ENCODE data around the gene SCN2A.
A peak's percentile ranks its signal among the peaks of the same experiment; 100 is the strongest.
"Not testable (repeated sequence)": the region's sequence is repeated elsewhere in the genome, so short reads cannot be mapped to it uniquely, and the experiment has no call there.

SCN2A gene

GRCh38 chr2:165312999-165313398 lies 73.8 kb downstream of the SCN2A start:
- no peak for DNase-seq (ENCODE audit: low spot score)
- no peak for FAIRE-seq

- no peak for DNase-seq (ENCODE audit: low spot score)
- no peak for FAIRE-seq
Measured at GRCh38 chr2:165313509-165313908, 74.3 kb downstream of the SCN2A start.

DNA sequence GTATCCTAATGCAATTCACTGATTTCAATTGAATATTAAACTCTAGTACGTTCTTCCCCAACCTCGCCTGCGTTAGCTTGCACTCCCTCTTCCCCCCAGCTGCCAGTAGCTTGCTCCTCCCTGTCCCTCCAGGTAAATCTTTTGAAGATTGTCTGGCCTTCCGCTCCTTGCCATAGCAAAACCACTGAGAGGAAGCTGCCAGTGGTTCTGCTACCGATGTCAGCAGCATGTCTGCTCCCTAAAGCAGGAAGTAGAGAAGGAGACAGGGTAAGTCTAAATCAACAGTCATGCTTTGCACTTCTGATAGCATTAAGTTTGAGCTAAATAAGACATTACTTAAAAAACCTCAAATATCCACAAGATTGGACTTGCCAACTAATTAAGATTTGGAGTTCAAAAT lies 89.1 kb downstream of the SCN2A start:
- DNase-seq (ENCODE audit: low spot score) = no peak
- FAIRE-seq = no peak

DNA sequence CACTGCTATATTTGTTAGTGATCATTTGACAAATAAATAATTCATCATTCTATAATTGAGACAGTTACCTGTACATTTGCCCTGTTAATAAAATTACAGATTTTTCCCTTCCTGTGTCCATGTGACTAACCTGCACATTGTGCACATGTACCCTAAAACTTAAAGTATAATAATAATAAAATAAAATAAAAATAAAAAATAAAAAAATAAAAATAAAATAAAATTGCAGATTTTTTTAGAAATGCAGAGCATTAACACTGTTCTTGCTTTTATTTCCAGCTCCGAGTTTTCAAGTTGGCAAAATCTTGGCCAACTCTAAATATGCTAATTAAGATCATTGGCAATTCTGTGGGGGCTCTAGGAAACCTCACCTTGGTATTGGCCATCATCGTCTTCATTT lies 105.1 kb downstream of the SCN2A start:
- FAIRE-seq; DNase-seq (ENCODE audit: low spot score): not testable (repeated sequence)

DNA sequence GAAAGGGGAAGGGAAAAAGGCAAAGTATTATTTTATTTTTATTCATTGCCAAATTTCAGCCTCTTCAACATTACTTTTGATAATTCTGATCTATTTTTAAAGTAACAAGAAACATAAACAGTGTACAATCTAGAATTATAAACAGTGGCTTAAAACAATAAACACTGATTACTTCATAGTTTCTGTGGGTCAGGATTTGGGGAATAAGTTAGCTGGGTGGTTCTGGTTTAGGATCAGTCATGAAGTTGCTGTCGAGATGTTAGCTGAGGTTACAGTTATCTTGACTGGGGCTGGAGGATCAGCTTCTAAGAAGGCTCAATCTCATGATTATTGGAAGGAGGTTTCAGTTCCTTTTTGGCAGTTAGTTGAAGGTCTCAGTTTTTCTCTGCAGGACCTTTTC lies 109.2 kb downstream of the SCN2A start:
- FAIRE-seq (no peak), DNase-seq (ENCODE audit: low spot score) (no peak)

DNA sequence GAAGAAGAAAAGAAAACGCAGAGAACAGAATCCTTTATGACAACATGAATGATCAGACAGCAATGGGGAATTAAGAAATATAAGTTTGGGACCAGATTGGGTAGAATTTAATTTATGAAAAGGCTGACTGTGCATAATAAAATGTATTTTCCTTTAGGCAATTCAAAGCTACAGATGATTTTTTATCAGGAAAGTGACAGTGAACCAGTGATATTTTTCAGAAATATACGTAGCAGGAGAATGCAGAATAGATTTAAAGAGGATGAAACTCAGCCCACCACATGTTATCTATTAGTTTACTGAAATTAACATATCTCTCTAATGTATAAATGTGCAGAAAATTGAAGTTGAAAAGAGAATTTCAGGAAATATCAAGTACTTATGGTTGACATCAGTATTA lies 110.0 kb downstream of the SCN2A start:
- DNase-seq (ENCODE audit: low spot score) = no peak

DNA sequence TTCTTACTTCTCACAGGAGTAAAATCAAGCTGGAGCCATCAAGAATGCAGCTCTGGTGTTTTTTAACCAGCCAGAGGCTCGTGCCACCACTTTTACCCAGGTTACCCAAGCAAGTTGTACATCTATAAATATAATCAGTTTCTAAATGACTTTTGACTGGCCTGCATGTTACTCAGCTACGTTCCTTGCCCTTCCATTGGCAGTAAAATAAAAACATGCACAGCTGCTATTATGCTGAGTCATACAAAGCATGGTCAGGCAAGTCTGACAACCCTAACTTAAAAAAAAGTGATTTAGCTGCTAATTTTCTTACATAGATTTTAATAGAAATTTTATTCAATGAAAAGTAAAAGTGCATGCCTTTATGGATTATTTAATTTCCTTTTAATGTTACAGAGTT lies 118.5 kb downstream of the SCN2A start:
- FAIRE-seq = no peak

More for the DNA sequence above, 110.0 kb downstream of the SCN2A start:
- FAIRE-seq = no peak

GRCh38 chr2:165361514-165361913 lies 122.3 kb downstream of the SCN2A start:
- FAIRE-seq (no peak), DNase-seq (ENCODE audit: low spot score) (no peak)

More for the DNA sequence above, 118.5 kb downstream of the SCN2A start:
- DNase-seq (ENCODE audit: low spot score) = no peak

DNA sequence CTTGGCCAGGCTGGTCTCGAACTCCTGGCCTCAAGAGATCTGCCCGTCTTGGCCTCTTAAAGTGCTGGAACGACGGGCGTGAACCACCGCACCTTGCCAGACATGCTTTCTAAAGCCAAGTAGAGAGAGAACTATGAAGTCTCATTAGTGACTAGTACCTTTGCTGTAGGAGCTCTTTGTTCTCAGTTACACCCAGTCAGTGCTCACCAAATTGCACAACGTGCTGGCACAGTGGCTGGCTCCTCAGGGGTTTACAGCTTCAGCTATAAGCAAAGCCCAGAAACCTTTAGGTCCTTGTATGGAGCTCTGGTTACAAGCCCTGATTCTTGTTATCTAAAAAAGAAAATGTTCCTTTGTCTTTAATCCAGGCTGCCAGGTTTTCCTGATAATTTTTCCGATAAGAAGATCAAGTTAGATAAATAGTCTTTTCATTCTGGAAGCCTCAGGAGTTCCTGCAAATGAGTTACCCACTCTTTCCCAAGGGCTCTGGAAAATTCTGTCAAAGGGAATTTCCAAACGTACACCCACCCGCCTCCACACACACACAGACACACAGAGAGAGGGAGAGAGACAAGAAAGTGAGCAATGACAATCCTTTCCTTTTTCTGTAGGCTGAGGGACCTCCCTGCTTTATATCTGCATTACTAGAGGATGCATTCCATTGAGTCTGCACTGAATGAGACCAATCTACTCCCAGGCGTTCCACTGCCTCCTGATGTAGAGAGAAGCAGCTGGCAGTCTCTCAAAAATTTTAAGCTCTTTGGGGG lies 130.1 kb downstream of the SCN2A start:
- DNase-seq (ENCODE audit: low spot score) = no peak
- FAIRE-seq = no peak

DNA sequence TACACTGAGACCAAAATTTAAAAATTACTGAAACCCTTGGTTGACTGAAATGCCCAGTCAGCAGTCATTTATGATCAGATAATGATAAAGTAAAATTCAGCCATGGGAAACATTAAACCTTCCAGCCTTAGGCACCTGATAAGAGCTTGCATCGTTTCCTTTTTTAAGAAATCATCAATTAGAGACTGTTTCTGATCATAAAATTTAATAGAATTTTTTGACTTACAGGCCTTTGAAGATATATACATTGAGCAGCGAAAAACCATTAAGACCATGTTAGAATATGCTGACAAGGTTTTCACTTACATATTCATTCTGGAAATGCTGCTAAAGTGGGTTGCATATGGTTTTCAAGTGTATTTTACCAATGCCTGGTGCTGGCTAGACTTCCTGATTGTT lies 130.7 kb downstream of the SCN2A start:
- no peak for DNase-seq (ENCODE audit: low spot score)

DNA sequence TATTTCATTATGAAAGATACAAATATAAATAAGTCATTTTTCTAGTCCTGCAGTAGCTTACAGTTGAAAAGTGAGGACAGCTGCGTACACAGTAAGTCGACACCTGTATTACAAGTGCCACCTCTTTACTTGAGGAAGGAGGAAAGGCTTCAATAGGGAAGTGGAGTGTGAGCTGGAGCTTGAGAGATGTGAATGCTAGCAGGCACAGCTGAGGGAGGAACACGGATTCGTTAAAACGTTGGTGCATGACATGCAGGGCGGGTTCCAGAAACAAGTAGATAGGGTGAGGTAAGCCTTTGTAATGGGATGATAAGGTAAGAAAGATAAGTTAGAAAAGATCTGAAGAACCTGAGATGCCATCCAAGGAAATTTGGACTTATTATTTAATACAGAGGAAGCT lies 132.1 kb downstream of the SCN2A start:
- FAIRE-seq = no peak
- DNase-seq (ENCODE audit: low spot score) = no peak

More for the DNA sequence above, 130.7 kb downstream of the SCN2A start:
- no peak for FAIRE-seq

DNA sequence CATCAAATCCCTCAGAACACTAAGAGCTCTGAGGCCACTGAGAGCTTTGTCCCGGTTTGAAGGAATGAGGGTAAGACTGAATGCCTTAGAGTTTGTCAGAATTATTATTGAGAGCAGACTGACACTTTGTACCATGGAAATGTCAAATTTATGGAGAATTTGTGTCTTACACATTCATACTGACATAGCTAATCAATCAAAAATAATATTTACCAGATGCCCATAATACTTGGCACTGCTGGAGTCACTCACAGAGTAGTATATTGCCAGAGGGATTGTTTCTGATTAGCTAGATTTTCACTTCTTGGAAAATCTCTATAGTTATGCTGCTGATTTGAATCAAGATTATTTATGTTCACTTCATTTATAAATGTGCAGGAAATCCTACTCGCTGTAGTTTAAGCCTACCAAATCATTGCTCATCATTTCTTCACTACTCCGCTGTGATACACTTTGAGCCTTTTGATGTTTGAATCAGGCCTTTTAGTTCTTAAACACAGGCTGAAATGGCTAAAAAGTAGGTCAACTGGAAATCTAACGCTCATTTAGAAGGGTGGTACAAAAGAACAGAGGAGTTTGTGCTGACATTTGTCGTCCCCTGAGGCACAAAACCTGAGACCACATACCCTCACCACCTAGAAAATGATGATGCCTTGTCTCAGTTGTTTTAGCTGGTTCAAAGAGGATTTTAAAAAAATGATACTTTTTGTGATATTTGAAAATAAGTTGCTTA lies 134.2 kb downstream of the SCN2A start:
- DNase-seq (ENCODE audit: low spot score) (no peak), FAIRE-seq (no peak)

- FAIRE-seq = no peak
Measured at GRCh38 chr2:165376571-165376975, 137.4 kb downstream of the SCN2A start.

DNA sequence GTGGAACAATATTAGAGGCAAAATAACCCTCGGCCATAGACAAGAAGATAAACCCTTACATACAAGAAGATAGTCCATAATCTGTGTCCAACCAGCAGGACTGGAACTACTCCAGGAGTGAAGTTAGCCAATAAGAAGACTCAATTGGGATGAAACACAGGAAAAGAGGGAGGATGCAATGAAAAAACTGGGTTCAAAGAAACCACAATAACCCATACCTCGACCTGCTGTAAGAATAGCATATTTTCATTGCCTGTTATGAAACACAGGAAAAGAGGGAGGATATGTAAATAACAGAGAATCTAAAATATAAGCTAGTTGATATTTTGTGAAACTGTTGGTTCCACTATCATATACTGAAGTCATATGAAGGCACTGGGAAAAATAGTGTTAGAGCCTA lies 143.1 kb downstream of the SCN2A start:
- DNase-seq (ENCODE audit: low spot score) (no peak), FAIRE-seq (no peak)

More at GRCh38 chr2:165376571-165376975, 137.4 kb downstream of the SCN2A start:
- DNase-seq (ENCODE audit: low spot score) = no peak

DNA sequence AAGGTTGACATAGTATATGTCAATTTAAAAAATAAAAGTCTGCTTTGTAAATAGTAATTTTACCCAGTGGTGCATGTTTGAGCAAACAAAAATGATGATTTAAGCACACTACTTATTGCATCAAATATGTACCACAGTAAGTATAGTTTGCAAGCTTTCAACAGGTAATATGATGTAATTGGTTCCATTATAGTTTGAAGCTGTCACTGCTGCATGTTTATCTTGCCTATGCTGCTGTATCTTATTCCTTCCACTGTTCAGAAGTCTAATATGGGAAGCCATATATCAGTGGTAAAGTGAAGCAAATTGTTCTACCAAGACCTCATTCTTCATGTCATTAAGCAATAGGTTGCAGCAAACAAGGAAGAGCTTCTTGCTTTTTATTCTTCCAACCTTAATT lies 151.7 kb downstream of the SCN2A start:
- no peak for DNase-seq (ENCODE audit: low spot score)
- no peak for FAIRE-seq

GRCh38 chr2:165391791-165392190 lies 152.6 kb downstream of the SCN2A start:
- FAIRE-seq = no peak
- no peak for DNase-seq (ENCODE audit: low spot score)

DNA sequence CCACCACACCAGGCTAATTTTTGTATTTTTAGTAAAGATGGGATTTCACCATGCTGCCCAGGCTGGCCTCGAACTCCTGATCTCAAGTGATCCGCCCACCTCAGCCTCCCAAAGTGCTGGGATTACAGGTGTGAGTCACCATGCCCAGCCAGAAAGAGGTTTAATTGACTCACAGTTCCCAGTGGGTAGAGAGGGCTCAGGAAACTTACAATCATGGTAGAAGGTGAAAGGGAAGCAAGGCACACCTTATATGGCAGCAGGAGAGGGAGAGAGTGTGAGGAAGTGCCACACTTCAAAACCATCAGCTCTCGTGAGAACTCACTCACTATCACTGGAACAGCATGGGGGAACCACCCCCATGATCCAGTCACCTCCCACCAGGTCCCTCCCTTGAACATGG lies 159.4 kb downstream of the SCN2A start:
- not testable (repeated sequence) for FAIRE-seq; DNase-seq (ENCODE audit: low spot score)

DNA sequence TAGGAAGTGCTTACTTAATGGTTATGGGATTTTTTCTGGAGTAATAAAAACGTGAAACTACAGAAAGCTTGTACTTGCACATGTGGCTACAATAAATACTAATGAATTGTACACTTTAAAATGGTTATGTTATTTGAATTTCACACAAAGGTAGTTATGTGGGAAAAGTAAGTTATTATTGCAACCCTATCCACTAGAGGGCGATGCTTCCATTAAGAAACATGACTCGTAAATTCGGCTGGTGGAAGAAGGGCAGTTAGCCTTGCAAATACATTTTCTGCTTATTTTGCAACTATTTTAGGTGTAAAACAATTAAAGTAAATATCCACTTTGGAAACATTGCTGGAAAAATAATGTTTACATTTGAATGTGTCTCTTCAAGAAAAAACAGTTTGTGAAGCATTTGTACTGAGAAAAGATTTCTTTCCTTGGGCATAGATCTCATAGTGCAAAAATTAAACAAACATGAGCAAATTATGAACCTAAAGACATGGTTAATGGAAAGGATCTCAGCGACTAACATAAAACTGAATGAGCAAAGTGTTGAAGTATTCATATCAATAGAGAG lies 162.2 kb downstream of the SCN2A start:
- DNase-seq (ENCODE audit: low spot score) = peak; percentile 30

DNA sequence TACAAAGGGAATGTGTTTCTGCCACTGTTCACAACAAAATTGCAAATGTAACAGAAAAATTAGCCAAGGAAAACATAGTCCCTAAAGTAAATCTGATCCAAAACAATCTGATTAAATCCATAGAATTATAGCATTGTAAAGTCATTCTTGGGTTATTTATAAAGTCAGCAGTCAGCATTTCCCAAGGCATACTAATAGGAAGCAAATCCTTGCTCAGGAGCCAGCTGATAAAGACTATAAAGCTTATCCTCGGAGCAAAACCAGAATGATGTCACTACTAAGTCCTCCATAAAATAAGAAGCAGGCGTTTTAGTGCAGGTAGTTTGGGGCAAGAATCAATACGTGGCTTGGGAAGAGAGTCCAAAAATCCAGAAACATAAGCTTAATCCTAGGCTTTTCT lies 162.9 kb downstream of the SCN2A start:
- no peak for FAIRE-seq
- DNase-seq (ENCODE audit: low spot score) = no peak

More for the DNA sequence above, 162.2 kb downstream of the SCN2A start:
- peak; percentile 78 for FAIRE-seq

DNA sequence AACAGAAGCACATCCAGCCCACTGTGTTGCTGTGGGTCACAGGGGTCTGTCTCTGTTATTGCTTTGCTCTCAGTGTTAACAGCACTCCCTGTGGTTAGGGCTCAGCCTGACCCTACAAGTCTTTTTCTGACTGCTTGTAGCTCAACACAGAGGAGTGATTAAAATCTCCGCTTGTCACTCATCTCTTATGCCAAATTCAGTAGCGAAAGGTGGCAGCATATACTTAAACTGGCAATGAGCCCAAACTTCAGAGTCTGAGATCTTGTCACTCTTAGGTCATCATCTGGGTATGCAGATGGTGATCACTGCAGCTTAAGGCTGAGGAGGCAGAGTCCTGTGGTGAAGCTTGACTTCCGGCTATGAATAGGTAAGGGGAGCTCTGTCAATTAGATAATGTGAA lies 167.0 kb downstream of the SCN2A start:
- DNase-seq (ENCODE audit: low spot score) = peak; percentile 54
- no peak for FAIRE-seq

DNA sequence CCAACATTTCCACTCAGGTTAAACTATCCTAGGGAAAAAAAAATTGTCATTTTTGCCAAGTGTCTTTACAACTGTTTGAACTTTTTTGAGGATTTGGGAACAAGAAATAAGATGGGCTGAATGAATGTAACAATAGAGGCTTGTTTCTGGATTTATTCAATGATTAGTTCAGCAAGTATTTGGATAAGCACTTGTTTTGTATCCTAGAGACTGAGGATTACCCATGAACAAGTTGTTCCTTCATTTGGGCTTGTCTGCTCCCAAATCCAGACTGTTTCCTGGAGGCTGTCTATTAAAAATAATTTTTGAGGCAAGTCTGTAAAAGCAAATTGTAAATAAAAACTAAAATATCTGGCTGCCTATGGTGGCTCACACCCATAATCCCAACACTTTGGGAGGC lies 168.3 kb downstream of the SCN2A start:
- DNase-seq (ENCODE audit: low spot score) = no peak
- FAIRE-seq = no peak

DNA sequence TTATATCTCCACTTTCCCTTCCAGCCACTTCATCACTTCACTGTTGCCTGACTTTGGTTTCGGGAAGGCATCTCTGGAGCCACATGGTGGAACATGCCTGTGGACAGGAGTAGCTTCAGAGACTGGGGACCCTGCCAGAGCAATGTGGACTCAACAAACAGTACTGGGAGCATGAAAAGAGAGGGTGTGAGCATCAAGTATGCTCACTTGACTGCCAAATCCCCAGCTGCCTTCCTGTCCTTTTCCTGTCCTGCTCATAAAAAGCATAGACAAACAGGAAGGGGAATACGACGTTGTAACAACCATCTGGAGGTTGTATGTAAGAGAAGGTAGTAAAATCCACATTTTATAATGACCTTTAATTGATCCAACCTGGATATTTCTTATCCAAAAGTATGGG lies 169.0 kb downstream of the SCN2A start:
- DNase-seq (ENCODE audit: low spot score) = no peak
- no peak for FAIRE-seq
